ENCODE measurements around the gene TMOD2.

Gene TMOD2

DNA sequence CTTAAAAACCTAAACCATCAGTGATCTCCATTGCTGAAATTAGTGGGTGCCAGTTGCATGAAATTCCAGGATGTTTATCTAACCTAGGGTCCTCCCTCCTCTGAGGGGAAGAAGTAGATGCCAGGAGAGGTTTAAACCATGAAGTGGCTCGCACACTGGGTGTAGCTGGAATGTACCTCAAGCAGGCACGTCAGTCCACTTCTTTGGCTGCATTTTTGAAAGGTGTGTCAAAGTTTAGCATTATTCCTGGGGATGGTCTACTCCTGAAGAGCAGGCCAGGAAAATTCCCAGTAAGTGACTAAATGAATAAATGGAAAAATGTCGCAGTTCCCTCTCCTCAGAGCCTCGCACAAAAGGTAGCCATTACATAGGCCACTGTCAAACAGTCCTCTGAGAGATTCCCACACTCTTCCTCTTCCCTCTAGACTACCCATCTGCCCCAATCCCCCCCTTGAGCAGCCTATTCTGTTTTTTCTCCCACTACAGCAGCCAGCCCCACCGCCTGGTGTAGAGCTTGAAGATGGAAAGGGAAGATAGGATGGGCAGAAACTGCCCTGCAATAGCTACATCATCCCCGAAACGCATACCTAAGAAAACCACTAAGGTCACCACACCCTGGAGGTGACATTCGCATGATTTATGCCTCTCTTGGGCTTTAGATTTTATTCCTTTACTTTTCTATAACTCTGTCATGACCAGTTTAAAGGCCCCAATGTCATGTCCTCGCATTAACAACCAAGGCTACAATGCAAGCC, 77.4 kb downstream of the TMOD2 start:
- DNase-seq = no peak

DNA sequence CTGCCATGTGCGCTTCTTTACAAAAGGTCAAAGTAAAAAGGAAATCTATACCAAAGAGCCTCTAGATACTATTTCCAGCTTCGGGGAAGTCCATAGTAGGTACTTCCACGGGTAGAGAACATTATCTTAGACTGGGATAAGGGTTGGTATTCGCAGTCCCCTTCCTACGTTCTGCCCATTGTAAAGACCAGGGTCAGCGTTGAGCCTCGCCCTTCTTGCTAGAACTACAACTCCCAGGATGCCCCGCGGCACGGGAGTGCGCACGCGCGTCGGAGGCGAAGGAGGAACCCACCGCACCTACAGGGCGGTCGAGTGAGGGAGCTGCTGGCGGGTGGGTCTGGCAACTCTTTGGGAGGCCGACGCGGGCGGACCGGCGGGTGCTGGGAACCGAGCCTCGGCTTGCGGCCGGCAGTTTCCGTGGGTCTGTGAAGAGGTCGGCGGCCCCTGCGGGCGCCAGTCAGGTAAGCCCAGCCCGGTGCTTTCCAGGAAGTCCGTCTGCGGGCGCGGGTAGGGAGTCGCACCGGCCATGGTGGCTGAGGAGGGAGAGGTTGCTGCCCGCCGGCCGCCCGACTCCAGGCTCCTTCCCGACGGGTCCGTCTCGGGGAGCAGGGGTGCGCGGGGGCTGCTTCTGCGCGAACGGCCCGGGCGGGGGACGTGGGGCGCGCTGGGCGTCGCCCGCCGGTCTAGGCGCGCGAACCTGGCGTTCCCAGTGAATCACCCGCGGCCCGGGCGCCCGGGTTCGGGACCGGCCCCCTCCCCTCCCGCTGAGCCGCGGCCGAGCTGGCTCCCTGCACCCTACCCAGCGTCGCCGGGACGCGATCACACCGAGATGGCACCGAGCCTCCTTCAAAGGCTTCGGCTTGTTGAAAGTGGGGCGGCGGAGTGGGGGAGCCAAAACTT, 78.2 kb downstream of the TMOD2 start, which contains the start of gene TMOD3:
Gene TMOD3 (plus strand): TSS at position 278 of the 900 bp plus-strand sequence. CDS start 33,232 bp downstream, outside the sequence.
- peak; percentile 76 for DNase-seq

DNA sequence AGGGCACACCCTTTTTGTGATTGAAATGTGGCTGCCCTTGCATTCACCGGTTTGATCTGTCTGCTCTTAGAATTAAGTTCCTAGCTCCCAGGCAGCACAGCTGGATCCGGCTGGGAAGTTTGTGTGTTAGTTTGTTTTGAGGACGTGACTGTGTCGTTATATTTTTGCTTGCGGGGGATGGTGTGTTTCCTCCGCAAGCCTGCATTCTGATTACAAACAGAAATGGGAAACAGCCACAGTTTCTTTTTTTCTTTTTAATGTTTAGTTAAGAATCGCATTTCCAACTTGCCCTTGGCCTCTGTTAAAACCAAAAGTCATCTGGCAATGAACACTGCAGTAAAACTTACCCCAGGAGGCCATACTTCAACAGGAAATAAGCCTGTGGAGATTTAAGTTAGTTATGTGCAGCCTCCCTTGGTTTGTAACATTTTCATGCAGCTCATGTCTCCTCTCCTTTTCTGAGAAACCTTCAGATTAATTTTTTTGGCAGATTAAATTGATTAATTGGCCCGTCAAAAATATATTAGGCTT, 78.9 kb downstream of the TMOD2 start:
- DNase-seq = peak; percentile 32

DNA sequence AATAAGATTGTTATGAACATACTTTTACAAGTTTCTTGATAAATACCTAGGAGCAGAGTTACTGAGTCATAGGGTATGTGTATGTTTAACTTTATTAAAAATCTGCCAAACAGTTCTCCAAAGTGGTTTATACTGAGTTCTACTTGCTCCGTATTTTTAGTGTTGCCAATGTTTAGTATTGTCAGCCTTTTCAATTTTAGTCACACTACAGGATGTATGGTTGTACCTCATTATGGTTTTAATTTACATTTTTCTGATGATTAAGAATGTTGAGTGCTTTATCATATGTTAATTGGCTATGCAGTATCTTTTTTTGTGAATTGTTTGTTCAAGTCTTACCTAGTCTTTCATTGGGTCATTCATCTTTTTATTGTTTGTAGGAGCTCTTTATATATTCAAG, 82.4 kb downstream of the TMOD2 start:
- DNase-seq = no peak

DNA sequence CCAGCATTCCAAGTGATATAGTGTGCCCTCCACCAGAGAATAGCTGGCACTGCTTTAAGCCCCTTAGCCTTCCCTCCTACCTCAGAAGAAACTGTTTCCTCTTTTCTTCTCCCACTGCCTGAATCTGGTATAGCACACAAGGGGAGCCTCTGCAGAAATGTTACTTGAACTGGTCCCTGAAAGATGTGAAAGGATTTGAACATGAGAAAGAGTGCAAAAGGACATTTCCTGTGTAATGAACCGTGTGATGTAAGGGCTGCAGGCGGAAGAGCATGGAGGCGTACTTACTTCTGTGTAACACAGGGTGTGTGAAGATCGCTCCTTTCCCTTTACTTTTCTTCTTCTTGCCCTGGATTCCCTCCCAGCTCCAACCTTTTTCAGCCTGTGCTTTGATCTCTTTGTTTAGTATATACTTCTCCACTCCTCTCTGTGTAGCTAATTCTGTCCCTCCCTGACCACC, 86.4 kb downstream of the TMOD2 start:
- no peak for DNase-seq

DNA sequence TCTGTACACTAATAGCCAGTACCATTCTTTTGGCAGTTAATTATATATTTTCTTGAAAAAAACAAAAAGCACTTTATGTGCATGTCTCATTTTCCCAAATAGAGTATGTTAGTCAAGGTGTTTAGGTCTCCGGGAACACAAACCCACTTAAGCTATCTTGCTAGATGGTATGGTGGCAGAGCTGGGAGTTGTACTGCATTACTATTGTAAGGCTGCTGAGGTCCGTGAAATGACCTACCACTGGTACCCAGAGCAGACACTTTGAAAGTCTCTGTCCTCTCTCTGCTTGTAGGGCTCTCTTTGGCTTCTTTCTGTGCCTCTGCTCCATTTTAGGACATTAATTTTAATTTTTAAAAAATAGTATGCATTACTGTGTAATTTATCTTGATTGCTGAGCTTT, 86.9 kb downstream of the TMOD2 start:
- DNase-seq = no peak

DNA sequence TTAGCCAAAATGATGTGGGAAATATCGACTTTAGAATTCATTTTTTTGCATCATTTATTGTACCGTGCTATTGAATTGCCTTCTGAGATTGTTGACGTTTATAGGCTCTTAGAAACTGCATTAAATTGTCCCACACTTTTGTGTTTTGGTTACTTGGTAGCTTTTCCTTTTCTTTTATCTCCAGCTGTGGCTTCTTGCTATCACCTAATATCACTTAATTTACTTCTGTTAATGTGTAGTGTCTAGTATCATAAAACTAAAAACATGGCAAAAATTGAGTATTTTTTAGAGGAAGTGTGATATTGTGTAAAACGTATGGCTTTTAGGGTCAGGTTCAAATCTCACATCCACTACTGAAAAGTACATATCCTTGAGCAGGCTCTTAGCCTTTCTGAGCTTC, 89.3 kb downstream of the TMOD2 start:
- no peak for DNase-seq

DNA sequence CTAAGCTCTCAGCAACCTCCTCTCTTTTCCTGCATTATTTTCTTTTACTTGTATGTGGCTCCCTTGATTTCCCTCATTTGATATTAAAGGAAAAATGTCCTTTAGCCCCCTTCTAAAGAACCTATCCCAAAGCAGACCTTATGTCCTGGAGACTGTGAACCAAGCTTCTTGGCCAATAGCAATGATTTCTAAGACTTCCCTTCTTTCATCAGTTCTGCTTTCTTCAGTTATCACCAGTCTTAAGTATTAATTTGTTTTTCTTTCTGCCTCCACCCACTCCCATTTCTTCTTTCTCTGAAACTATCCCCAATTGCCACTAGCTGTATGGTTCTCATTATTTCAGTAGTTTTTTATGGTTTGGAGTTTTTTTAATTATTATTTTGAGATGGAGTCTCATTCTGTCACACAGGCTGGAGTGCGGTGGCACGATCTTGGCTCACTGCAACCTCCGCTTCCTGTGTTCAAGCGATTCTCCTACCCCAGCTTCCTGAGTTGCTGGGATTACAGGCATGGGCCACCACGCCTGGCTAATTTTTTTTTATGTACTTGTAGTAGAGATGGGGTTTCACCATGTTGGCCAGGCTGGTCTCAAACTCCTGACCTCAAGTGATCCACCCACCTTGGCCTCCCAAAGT, 90.1 kb downstream of the TMOD2 start:
- DNase-seq = no peak

DNA sequence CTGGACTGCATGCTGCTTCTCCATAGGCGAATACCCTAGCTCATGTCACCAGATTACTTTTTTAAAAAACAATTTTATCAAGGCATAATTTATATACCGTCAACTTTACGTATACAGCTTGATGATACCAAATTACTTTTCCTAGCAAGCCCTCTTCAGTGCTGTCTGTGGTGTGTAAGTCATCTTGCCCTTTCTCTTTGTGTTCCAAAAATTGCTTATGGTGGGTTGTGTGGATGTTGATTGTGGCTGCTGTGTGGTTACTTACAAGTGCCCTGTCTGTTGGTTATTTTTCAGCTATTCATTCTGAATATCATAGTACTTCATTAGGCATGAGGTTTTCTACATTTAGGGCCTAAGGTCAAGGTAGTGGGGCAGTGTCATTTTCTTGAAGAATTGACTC, 90.9 kb downstream of the TMOD2 start:
- no peak for DNase-seq

DNA sequence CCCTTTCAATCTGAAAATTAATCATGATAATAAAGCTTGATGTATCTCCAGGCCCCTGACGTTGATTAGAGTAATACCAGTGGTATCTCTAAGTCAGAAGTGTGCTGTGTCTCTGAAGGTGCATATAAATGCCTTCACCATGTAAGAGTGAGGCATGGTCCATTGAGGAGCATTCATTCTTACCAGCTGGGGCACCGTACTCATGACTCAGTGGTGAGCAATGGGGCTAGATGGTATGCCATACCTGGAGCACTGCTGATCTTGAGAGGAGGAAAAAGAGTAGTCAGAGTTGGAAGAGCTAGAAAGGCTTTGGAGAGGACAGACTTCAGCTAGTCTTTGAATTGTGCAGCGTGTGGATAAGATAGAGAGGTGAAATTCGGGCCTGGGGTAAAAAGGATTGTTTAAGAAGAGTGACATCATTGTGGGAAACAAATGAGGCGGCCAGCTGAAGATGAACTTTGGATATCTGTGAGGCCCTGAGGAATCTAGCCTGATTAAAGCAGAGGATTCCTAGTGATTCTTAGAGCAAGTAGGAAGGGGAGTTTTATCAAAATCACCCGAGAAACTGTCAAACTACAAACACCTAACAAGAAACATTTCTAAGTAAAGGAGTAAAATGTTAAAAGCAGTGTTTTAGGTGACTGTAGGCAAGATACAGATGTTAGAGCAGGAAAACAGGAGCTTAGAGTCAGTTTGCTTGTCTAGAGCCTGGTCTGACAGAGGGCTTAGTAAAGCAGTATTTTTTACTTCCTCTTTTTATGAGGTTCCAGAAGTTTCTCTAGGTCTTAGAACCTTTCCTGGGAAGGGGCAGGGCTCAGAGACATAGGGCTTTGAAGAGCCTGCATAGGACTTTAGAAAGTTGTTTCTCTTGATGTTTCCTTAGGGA, 91.7 kb downstream of the TMOD2 start:
- no peak for DNase-seq

DNA sequence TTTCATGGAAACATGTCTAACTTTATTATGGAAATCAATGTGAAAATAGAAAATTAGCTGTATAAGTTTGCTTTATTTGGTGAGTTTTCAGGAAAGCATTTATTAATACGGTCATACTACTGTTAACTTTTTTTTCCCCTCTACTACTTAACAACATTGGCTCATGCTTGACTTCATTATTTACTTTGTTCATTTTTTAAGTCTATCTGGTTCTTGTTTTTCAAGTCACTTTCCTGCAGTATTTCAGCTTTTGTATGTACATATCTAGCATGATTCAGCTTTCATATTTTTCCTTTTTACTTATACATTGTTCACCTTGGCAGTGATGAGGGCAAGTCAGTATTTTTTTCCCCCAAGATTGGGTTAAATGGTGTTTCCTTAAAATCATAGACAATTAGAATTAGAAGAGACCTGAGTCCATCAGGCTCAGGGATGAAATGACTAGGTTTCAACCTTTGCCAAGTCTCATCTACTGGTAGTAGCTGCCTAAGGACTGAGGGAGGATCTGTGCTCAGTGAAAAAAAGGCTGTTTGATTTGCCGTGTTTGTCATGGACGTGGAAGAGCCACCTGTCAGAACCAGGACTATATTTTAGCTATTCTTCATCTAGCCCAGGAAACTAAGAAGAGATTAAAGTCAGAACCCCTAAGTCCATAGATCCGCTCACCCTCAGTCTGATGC, 93.5 kb downstream of the TMOD2 start:
- no peak for DNase-seq

DNA sequence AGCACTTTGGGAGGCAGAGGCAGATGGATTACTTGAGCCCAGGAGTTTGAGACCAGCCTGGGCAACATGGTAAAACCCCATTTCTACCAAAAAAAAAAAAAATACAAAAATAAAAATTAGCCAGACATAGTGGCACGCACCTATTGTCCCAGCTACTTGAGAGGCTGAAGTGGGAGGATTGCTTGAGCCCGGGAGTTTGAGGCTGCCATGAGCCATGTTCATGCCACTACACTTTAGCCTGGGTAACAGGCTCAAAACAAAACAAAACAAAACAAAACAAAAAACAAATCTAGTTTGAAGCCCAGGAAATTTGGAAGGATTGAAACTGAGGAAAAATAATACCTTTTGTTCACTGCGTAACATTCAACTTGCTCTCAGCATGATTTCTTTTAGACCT, 94.7 kb downstream of the TMOD2 start:
- DNase-seq = no peak

DNA sequence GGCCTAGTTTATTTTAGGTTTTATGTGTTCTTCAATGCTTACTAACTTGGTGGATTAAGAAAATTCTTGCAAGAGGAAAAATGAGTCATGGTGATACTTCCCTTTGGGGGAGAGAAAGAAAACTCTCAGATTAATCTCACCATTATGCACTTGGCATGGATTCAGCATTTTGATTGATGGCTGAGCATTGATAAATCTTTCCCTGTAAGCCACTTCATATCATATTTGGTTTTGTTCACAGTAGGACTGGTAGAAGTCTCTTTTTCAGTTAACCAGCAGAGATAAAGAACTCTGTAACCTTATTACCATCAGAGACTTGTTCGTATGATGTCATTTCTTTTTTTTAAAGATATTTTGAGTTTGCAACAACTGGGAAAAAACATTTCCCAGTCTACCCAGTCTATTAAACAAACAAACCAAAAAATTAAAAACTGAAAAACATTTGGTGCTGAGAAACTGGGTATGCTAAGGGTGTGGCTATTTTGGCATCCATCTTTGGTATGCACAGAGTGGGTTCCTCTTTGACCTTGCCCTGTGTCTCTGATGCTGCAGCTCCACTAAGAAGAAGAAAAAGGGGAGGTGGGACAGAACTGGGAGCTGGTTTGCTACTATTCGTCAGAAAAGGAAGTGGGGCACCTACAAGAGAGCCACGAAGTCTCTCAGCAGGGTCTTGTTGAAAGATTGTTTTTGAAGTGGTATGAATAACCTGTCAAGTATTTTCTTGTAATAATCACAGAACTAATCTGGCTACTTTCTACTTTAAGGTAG, 95.2 kb downstream of the TMOD2 start:
- no peak for DNase-seq

DNA sequence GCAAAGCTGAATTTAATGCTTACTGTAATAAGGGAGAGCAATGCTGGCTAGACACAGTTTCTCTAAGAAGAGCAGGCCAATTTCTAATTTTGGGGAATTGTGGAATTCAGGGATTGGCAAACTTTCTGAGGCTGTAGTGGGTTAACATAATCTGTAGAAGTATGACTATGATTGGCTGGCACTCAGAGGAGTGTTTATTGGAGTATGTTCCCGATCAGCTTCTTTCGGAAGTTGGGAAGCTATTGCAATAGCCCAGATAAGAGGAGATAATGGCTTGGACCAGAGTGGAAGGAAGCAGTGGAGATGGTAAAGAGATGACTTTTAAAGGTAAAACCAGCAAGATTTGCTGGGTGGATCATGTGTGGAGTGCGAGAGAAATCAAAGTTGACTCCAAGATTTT, 97.4 kb downstream of the TMOD2 start:
- no peak for DNase-seq

DNA sequence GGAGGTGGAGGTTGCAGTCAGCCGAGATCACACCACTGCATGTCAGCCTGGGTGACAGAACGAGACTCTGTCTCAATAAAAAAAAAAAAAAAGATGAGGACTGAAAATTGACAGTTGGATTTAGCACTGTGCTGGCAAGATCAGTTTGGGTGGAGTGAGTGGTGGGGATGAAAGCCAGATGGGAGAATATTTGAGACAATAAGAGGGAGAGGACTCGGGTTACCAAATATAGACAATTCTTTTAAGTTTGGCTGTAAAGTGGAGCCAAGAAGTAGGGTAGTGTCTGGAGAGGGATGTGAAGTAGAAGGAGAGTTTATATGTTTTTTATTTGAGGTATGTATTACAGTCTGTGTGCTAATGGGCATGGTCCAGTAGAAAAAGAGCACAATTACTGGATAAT, 98.5 kb downstream of the TMOD2 start:
- DNase-seq = no peak

DNA sequence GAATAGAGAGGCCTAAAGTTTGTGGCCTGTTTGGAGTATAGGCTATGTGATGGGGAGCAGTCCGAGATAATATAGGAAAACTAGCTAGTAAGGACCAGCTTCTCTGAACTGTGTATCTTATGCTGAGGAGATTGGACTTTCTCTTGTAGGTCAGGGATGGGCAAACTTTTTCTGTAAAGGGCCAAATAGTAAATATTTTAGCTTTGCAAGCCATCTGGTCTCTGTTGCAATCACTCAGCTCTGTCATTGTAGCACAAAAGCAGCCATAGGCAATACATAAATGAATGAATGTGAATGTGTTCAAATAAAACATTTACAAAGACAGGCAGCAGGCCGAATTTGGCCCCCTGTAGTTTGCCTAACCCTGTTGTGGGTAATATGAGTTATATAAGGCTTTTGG, 102.6 kb downstream of the TMOD2 start:
- DNase-seq = no peak

DNA sequence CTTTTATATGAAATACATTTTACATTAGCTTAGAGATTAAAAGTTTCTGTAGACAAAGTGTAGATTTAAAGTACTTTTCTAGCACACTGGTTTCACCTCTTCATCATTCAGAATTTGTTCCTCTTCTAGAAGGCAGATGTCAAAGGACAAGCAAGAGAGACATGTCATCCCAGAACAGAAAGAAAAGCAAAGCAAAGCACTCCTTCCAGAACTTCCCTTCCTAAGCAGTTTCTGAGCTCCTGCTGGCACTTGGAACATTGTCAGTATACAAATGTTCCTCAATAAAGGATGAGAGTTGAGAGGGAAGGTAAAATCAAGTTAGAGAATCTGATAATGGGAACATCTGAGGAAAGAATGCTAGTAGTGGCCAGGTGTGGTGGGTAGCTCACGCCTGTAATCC, 104.2 kb downstream of the TMOD2 start:
- no peak for DNase-seq

DNA sequence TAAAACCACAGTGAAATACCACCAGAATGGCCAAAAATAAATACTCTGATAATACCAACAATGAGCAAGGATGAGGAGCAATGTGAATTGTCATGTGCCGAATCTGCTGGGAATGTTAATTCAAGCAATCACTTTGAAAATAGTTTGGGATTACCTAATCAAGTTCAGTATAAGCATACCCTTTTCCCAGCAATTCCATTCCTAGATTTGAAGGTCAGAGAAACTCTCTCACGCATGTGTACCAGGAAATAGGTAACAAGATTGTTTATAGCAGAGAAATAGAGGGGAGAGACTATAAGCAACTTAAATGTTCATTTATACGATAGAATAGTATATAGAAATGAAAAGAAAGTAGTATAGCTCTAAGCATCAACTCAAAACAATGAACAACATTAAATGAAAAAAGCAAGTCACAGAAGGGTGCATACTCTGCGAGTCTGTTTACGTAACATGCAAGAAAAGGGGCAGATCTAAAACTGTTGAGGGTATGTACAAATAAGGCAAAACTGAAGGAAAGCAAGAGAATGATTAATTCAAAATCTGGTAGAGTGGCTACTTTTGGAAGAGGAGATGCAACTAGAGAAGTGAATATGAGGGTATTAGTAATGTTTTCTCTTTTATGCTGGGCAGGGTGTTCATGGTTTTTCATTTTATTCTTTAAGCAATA, 105.5 kb downstream of the TMOD2 start:
- DNase-seq = no peak

DNA sequence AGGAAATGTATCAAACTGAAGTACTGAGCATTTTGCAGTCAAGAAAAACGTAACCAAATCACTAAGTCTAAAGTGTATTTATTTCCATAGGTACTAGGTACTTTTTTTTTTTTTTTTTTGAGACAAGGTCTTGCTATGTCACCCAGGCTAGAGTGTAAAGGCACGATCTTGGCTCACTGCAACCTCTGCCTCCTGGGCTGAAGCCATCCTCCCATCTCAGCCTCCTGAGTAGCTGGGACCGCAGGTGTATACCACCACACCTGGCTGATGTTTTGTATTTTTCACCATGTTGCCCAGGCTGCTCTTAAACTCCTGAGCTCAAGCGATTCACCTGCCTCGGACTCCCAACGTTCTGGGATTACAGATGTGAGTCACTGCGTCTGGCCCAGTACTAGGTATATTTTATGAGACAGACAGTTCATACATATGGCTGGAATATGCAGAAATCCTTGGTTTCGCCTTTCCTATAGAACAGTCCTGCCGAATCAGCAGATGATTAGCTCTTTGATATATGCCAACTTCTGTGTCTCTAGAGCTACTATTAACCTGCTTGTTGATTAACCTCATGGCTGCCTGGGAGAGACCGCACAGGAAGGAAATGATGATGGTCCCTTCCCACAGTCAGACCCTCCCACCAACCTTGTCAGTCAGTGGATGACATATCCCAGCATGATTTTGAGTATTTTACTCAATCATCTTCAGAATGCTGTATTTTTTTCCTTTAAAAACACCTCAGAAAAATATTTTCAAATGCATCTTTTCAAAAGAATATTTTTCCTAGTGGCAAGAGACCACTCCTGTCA, 110.4 kb downstream of the TMOD2 start:
- DNase-seq = no peak
